GM21528 (cell line): ENCODE data around the gene HHAT.

Source experiments
- ATAC-seq: cut with Tn5 transposase; IDR thresholded peaks from one replicate; pipeline ENCODE4 v1.9.1; 2021; ENCODE audit warnings: mild to moderate bottlenecking, moderate library complexity; ENCODE audit not compliant: unreplicated experiment, low FRiP score

Gene HHAT

DNA sequence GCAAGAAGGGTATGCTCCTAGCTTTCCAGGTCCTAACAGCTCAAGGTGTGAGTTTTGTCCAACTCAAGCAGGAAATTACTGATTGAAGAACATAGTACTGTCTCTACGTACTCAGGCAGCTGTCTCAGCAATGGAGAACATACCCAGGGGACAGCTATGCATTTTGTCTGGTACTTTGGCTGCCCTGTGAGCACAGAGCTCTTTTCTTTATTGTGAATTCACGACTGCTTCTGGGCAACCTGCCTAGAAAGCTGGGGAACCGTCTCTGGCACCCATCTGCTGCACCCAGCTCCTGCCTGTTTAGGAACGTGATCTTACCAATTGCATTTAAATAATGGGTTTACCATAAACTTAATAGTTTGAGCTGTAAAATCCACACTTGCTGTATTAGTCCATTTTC, 258.1 kb downstream of the HHAT start:
- ATAC-seq: no peak

DNA sequence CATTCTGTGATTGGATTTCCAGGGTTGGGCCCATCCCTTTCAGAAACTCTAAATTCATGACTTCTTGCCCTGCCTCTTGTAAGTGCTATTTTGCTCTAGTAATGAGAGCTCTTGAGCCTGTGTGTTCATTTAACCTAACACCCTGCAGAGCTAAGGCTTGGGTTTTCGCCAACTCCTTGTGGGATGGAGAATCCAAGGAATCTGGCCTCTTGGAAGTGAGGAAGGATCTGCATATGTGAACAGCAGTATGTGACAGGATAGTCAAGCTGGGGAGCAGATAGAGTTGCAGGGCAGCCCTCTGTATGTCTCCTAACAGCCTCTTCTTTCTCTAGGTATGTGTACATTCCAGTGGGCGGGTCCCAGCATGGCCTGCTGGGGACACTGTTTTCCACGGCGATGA, 258.9 kb downstream of the HHAT start:
- ATAC-seq: no peak

DNA sequence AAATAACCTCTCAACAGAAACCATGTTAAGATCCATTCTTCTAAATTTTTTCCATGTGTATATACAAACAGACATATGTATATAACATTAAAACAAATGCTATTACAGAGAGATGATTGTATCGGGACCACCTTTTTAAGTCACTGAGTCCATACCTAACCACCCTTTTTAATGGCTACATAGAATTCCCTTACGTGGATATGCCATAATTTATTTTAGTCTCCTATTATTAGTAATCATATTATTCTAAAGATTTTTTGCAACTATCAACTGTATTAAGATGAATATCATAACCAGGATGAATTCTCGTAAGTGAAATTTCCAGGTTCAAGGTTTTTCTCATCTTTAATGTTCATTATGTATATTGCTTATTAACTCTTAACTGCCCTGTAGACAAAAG, 259.7 kb downstream of the HHAT start:
- ATAC-seq: no peak

DNA sequence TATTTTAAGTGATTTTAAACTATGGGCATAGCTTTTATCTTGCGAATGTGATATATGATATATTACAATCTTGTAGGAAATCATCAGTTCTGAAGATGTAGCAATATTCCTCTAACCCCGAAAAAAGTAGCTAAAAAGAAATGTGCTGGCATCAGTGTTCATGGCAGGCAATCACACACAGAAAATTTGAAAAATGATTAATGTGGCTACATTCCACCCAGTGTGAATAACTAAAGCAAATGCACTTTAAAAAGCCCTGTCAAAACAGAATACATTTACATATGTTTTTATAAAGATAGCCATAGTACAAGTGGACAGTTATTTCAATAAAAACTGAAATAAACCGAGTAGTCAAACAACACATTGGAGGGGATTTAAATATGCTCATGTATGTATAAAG, 260.2 kb downstream of the HHAT start:
- no peak for ATAC-seq

DNA sequence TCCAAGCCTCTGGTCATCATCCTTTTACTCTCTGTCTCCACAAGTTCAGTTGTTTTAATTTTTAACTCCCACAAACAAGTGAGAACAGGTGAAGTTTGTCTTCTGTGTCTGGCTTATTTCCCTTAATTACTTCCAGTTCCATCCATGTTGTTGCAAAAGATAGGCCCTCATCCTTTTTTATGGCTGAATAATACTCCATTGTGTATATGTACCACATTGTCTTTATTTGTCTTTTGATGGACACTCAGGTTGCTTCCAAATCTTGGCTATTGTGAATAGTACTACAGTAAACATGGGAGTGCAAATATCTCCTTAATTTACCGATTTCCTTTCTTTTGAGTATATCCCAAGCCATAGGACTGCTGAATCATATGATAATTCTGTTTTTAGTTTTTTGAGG, 262.5 kb downstream of the HHAT start:
- no peak for ATAC-seq

DNA sequence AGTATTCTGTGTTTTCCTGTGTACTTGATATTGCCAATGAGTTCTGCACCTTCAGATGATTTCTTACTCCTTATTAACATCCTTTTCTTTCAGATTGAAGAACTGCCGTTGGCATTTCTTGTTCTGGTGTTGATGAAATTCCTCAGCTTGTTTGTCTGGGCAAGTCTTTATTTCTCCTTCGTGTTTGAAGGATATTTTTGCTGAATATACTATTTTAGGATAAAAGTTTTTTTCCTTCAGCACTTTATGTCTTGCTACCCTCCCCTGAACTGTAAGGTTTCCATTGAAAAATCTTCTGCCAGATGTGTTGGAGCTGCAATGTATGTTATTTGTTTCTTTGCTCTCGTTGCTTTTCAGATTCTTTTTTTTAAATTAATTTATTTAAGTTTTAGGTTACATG, 265.9 kb downstream of the HHAT start:
- ATAC-seq: no peak

DNA sequence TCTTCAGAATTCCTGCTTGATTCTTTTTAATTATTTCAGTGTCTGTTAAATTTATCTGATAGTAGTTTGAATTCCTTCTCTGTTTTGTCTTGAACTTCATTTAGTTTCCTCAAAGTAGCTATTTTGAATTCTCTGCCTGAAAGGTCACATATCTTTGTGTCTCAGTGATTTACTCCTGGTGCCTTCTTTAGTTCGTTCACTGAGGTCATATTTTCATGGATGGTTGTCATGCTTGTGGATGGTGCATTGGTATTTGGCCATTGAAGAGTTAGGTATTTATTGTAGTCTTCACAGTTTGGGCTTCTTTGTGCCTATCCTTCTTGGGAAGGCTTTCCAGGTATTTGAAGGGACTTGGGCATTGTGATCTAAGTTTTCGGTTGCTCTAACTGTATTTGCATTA, 267.9 kb downstream of the HHAT start:
- no peak for ATAC-seq

DNA sequence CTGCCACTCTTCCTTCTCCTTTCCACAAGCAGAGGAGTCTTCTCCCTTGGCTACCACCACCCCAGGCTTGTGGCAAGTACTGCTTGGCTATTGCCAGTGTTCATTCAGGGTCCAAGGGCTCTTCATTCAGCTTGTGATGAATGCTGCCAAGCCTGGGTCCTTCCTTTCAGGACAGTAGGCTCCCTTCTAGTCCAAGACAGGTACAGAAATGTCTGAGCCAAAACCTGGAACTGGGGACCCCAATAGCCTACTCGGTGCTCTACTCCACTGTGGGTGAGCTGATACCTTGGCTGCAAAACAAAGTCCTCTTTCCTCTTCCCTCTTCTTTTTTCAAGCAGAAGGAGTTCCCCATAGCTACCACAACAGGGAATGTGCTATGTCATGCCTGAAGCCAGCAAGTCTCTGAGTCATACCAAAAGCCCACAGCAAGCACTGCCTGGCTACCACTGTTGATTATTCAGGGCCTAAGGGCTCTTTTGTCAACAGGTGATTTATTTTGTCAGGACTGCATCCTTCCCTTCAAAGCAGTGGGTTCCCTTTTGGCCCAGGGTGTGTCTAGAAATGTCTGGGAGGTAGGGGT, 268.9 kb downstream of the HHAT start:
- peak; percentile 78 for ATAC-seq

DNA sequence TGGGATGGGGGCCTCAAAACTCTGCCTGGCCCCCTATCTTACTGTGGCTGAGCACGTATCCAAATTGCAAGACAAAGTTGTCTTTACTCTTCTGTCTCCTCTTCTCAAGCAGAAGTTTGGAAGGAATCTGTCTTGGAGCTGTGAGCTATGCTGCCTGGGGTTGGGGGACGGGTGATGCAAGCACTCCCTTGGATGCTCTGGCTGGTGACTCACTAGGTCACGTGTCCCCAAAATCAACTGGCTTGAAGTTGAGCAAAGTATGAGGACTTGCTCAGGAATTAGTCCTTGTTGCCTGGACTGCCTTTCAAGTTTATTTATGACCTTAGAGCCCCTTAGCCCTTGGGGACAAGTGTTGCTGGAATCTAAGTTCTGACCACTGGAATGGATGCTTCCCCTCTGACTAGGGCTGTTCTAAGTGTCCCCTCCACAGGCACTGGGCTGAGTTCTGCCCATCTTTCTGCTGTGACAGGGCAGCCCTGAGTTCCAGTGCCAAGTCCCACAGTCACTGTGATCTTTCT, 269.5 kb downstream of the HHAT start:
- ATAC-seq: peak; percentile 14

DNA sequence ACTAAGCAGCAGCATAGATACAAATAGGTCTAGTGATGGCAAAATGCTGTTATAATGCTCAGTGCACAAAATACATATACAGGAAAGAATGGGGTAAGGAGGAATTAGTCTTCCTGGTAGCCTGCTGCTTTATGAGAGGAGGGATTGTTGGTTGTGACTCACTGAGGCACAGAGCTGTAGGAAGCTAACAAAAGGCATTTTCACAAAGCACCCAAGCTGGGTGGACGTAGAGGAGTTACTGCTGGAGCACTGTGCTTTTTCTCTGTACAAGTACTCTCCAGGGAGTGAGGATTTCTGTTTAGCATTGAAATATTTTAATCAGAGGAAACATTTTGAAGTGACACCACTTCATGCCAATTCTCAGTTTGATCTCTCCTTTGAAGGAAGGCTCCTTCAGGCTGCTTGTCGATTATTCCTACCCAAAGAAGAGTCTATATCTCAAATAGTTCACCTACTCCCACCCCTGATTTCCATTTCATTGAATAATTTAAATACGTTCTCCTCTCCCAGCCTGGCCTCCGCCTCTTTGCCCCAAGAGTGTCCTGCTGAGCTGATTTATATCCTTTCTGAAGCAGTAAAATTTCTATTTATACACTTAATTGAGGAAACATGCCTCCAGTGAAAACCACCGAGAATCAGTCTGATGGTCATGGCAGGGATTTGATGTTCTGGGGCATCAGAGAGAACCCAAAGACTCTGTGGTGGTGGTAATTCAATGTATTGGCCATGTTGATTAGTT, 271.9 kb downstream of the HHAT start:
- ATAC-seq: no peak

DNA sequence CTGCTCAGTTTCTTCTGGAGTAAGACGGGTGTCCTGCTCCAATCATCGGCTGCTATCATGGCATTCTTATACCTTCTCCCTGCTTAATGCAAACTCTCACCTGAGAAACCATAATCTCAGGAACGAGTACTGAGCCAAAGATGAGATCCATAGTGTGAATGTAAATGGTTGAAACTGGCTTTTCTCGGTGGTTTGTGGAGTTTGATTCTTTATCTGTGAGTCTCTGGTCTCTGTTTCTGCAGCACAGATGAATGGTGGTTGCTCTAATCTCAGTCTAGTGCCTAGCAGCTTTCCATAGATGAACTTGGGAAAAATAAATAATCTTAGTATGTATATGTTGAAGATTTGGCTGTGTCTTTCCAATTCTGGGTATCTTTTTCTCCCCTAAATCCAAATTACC, 274.4 kb downstream of the HHAT start:
- ATAC-seq: no peak

DNA sequence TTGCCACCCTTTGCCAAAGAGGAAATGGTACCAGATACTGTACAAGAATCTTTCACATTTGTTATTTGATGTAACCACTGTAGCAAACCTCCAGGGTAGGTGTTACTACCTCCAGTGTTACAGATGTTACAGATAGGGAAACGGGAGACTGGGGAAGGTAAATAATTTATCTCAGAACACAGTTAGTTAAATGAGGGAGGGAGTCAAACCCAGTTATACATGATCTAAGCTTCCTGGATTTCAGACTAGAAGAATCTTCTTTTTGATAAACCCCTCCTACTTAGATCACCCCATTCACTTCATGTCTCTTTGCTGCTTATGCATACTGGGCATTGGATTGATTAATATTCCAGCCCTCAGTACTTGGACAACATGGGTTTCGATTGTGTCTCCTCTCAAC, 276.4 kb downstream of the HHAT start:
- no peak for ATAC-seq

DNA sequence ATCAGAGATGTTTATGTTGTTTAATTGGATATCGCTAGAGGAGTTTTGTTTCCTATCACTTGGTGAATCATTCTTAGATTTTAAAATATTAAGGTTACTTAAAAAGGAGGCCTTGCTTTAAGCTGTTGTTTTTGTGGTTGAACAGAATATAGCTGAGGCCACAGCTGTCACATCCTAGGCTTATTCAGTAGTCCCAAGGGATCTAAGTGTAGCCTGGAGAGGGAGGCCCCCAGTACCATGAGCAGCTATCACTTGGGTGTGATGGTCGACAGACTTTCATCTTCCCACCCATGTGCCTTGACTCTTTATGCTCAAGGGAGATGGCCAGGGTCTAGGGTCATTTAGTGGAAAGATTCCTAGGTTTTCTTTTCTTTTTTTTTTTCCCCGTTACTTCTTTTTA, 278.7 kb downstream of the HHAT start:
- ATAC-seq: no peak

DNA sequence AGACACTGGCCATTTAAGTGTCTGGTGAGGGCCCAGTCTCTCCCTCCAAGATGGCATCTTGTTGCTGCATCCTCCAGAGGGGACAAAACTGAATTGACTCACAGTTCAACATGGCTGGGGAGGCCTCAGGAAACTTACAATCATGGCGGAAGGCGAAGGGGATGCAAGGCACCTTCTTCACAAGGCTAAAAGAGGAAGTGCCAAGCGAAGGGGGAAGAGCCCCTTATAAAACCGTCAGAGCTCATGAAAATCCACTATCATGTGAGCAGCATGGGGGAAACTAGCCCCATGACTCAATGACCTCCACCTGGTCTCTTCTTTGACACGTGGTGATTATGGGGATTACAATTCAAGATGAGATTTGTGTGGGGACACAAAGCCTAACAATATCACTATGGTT, 280.1 kb downstream of the HHAT start:
- ATAC-seq: no peak

DNA sequence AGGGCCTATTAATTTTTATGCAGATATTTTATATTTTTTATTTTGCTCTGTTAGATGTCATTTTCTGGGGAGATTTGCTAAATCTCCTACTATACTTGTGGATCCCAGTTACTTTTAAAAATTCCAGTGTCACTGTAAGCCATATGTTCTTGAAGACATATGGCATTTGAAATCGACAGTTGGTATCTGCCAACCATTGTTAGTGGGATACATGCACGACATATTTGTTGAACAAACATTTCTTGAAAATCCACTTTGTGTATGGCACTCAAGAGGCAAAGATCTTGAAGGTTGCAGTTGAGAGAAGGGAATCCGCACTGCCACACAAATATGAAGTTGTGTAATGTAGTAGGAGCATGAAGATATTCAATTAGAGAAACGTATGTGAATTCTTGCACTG, 287.7 kb downstream of the HHAT start:
- no peak for ATAC-seq

DNA sequence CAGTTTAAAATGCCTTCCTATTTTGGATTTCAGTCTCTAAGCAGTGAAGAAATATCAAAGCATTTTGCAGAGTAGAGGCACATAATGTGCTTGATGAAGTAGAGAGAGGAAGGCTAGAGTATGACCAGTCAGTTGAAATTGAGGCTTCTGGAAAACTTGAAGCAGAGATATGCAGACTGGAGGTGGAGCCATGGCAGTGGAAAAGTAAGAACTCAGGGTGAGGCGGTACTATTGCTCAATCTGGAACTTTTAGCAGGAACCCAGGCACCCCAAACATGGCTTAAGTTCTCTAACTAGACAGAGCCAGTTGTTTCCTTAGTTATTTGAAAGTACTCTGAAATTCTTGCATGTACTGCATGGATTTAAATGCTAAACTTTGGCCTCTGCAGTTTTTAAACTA, 288.6 kb downstream of the HHAT start:
- ATAC-seq: no peak

DNA sequence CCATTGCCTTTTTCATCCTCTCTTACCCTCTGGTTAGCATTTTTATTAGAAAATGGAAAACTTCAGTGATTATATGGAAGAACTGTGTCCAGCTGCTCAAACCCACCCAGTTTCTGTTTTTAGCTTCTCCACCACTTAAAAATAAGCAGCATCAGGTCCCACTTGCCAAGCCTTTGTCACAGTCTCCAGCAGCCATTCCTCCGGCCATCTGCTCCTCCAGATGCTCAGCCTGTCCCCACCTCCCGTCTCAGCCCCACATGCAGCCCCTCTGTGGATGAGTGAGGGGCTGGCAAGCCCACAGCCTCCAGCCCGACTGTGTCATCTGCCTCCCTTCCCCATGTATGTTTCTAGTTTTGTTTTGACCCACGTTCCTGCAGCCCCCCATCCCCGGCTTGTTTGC, 289.7 kb downstream of the HHAT start:
- ATAC-seq: no peak

DNA sequence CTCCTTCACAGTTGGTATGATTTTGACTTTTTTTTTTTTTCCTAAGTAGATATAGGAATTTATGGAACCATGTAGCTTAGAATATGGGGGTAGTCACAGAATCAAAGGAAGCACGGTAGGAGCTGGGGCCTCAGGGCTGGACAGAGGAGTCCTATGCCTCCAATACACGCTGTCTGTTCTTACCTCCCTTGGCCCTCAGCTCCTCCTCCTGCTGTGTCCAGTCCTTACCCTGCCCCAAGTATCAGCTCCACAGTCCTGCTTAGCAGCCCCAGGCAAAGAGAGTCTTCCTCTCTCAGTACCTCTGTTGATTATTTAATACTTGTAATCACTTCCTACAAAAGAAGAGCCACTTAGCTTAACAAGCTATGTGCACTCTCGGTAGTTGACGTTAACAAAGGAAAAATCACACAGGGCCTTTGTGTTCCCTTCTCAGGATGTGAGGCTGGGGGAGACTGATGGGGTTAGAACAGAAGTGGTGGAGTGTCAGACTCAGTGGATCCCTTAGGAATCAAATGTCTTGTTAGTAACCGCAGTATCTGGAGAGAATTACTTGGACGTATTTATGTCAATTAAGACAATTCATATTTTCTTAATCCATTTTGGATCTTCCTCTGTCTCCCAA, 292.3 kb downstream of the HHAT start:
- no peak for ATAC-seq

DNA sequence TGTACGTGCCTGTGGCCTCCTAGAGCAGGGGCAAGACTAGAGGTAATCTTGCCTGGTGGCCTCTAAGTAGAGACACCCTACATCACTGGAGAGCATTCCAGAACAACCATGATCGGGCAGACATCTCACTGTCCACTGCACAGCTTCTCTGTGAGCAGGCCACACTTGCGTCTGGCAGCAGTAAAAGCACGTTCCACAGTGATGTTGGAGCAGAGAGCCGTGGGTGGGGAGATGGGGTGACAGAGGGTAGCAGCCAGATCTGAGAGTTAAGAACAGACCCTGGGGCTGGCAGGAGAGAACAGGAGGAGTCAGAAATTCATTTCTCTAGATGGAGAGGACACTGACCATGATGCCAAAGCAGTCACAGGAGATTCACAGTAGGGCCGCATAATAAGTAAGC, 293.0 kb downstream of the HHAT start:
- ATAC-seq: no peak

DNA sequence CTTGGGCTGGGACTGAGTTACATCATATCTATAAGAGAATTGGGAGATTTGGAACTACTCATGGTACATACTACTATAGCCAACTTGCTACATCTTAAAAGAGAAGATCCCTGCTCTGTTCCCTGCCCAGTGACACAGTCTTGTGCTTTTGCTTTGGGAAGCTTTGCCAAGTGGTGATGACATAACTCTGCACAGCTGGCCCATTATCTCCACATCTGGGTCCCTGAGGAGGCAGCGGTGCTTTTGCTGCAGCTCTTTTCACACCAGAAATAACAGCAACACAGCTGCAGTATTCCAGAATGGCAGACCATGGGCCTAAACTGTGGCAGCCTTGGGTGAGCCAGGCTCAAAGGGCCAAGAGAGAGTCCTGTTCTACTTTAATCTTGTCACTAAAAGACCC, 296.0 kb downstream of the HHAT start:
- ATAC-seq: no peak

DNA sequence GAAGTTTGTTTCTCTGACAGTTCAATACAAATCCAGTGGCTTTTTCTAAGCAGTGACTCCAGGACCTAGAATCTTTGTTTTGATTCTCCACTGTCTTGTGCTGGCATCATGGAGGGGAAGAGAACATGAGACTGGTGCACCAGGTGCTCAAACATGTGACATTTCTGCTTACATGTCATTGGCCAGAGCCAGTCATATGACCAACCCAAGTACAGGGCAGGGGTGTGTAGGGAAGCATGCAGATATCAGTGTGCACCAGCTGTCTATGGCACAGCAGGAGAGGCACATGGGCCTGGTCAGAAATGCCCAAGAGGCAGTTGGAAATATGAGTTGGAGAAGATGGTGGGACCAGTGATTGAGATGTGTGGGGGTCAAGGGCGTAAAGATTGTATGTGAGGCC, 297.0 kb downstream of the HHAT start:
- ATAC-seq: no peak

DNA sequence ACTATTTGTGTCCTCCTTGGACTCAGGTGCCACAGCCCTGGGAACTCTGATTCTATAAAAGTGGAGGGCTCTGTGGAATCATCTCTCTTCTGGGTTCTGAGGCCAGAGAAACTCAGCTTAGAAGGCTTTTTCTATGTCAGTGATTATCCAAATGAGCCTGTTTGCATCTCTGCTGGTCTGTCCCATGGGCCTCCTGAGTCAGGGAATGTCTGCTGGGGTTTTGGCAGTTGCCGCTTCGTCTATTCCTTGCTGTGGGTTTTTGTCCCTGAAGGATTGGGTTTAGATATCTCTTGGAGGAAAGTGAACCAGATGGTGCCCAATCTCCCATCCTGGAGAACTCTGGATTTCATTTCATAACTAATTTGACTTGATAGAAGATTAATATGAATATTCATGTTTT, 297.6 kb downstream of the HHAT start:
- no peak for ATAC-seq
